Karpas-422 (cell line): ENCODE results near the gene CFAP410. TPM values are rescaled to one million over a fixed set of nuclear protein-coding genes. Genes with fewer than 3 reads are reported as not detected.

Source experiments
- DNase-seq: peaks from one replicate; pipeline ENCODE4 v3.0.0-alpha.2; 2015
- H2AFZ ChIP-seq: fragments of 200-600 bp; sonication (generic); 2 replicates; pipeline ENCODE4 v1.6.1; 2014; ENCODE audit warnings: antibody characterized with exemption, low read length, mixed read lengths
- H3K27ac ChIP-seq: fragments of 200-600 bp; sonication (generic); 2 replicates; pipeline ENCODE4 v1.5.1; 2014; ENCODE audit warnings: mild to moderate bottlenecking, low read length, moderate library complexity
- H3K27me3 ChIP-seq: fragments of 200-600 bp; sonication (generic); 2 replicates; pipeline ENCODE4 v1.6.1; 2014; ENCODE audit warnings: low read length, mixed read lengths
- H3K36me3 ChIP-seq: fragments of 200-600 bp; sonication (generic); 2 replicates; pipeline ENCODE4 v1.6.1; 2014; ENCODE audit warnings: low read length, mixed read lengths; ENCODE audit not compliant: insufficient read depth
- H3K4me1 ChIP-seq: fragments of 200-600 bp; sonication (generic); 2 replicates; pipeline ENCODE4 v1.6.1; 2014; ENCODE audit warnings: mild to moderate bottlenecking, low read length, mixed read lengths
- H3K4me2 ChIP-seq: fragments of 200-600 bp; sonication (generic); 2 replicates; pipeline ENCODE4 v1.6.1; 2014; ENCODE audit warnings: low read length, low read depth, mild to moderate bottlenecking; ENCODE audit not compliant: poor library complexity, severe bottlenecking
- H3K4me3 ChIP-seq: fragments of 200-600 bp; sonication (generic); 2 replicates; pipeline ENCODE4 v1.5.1; 2014; ENCODE audit warnings: mild to moderate bottlenecking, antibody characterized with exemption, low read length, mixed read lengths
- H3K79me2 ChIP-seq: fragments of 200-600 bp; sonication (generic); 2 replicates; pipeline ENCODE4 v1.6.1; 2014; ENCODE audit warnings: mild to moderate bottlenecking, low read length, mixed read lengths
- H3K9ac ChIP-seq: fragments of 200-600 bp; sonication (generic); 2 replicates; pipeline ENCODE4 v1.6.0; 2014; ENCODE audit warnings: low read length
- H3K9me2 ChIP-seq: fragments of 200-600 bp; sonication (generic), shearing (Covaris generic); replicated peaks from 2 replicates; pipeline ENCODE4 v1.6.0; 2014; ENCODE audit warnings: mild to moderate bottlenecking, low read length, moderate library complexity; ENCODE audit not compliant: insufficient read depth
- H3K9me3 ChIP-seq: fragments of 300-700, 200-600 bp; sonication (generic); 2 replicates; pipeline ENCODE4 v1.6.1; 2014; ENCODE audit warnings: low read length, mixed read lengths
- H4K20me1 ChIP-seq: fragments of 200-600 bp; sonication (generic); 2 replicates; pipeline ENCODE4 v1.6.1; 2014; ENCODE audit warnings: mild to moderate bottlenecking, antibody characterized with exemption, low read length, low read depth; ENCODE audit not compliant: insufficient read depth
- total RNA-seq: library from RNA; depleted of rRNA; stranded (reverse); fragments of >200 nt; shearing (Covaris generic); gene quantifications from 2 replicates; pipeline ENCODE4 v1.2.3, GENCODE V29; 2014; ENCODE audit warnings: low replicate concordance

Gene CFAP410
- total RNA-seq, 1 experiment from 2014 or later, result 7.9 TPM

- Histone ChIP-seq H3K4me3 (no peak overlapping the region), H3K27ac (no peak overlapping the region), H3K36me3 (no peaks in the 10 kb centered on the region), H4K20me1 (no peaks in the 10 kb centered on the region), H3K27me3 (no peaks in the 10 kb centered on the region), H3K79me2 (no peaks in the 10 kb centered on the region), H3K9ac (no peak overlapping the region), H3K4me1 (no peaks in the 10 kb centered on the region; the same call in 1 of the 2 replicates), H3K9me2 (no peaks in the 10 kb centered on the region), H2AFZ (no peak overlapping the region), H3K9me3 (no peaks in the 10 kb centered on the region), H3K4me2 (no peak overlapping the region)
- no peak for DNase-seq
These were observed 12.5 kb upstream of the CFAP410 start for GRCh38 chr21:44351535-44352252.

GRCh38 chr21:44350773-44351481, 11.7 kb upstream of the CFAP410 start:
- no peaks in the 10 kb centered on the region for H3K36me3 ChIP-seq
- H4K20me1 ChIP-seq, result no peaks in the 10 kb centered on the region
- H3K9ac ChIP-seq, result no peak overlapping the region
- DNase-seq, result no peak
- H3K27ac ChIP-seq, result no peak overlapping the region
- H3K9me2 ChIP-seq, result no peaks in the 10 kb centered on the region
- no peaks in the 10 kb centered on the region for H3K27me3 ChIP-seq
- H3K4me2 ChIP-seq, result no peak overlapping the region
- H3K79me2 ChIP-seq, result no peaks in the 10 kb centered on the region
- H3K9me3 ChIP-seq, result no peaks in the 10 kb centered on the region
- H2AFZ ChIP-seq, result no peak overlapping the region
- H3K4me1 ChIP-seq, result no peaks in the 10 kb centered on the region; the same call in 1 of the 2 replicates
- H3K4me3 ChIP-seq, result no peak overlapping the region

GRCh38 chr21:44349847-44350772, 10.9 kb upstream of the CFAP410 start:
- Histone ChIP-seq H3K79me2 (no peaks in the 10 kb centered on the region), H3K4me2 (no peak overlapping the region), H3K27ac (no peak overlapping the region), H3K9me3 (no peaks in the 10 kb centered on the region), H3K9ac (no peak overlapping the region), H3K4me1 (no peaks in the 10 kb centered on the region), H3K36me3 (no peaks in the 10 kb centered on the region), H4K20me1 (no peaks in the 10 kb centered on the region), H3K4me3 (no peak overlapping the region), H3K9me2 (no peaks in the 10 kb centered on the region), H3K27me3 (no peaks in the 10 kb centered on the region), H2AFZ (no peak overlapping the region)
- no peak for DNase-seq

- Histone ChIP-seq H3K9me3 (no peaks in the 10 kb centered on the region), H3K27me3 (no peaks in the 10 kb centered on the region), H3K36me3 (no peaks in the 10 kb centered on the region), H3K79me2 (no peaks in the 10 kb centered on the region), H3K4me1 (no peaks in the 10 kb centered on the region), H3K4me3 (no peak overlapping the region), H3K9ac (no peak overlapping the region), H4K20me1 (no peaks in the 10 kb centered on the region), H3K9me2 (no peaks in the 10 kb centered on the region), H3K4me2 (no peak overlapping the region), H3K27ac (no peak overlapping the region), H2AFZ (no peak overlapping the region)
- DNase-seq, result no peak
These were observed 10.2 kb upstream of the CFAP410 start for GRCh38 chr21:44349416-44349846.

- no peaks in the 10 kb centered on the region for H4K20me1 ChIP-seq
- H3K9ac ChIP-seq, result no peak overlapping the region
- H3K4me1 ChIP-seq, result no peaks in the 10 kb centered on the region
- no peak overlapping the region for H2AFZ ChIP-seq
- no peaks in the 10 kb centered on the region for H3K79me2 ChIP-seq
- no peaks in the 10 kb centered on the region for H3K9me3 ChIP-seq
- no peak overlapping the region for H3K4me2 ChIP-seq
- H3K27me3 ChIP-seq, result no peaks in the 10 kb centered on the region
- no peaks in the 10 kb centered on the region for H3K36me3 ChIP-seq
- H3K9me2 ChIP-seq, result no peaks in the 10 kb centered on the region
- no peak for DNase-seq
- H3K27ac ChIP-seq, result no peak overlapping the region
- H3K4me3 ChIP-seq, result no peak overlapping the region
These were observed 9.7 kb upstream of the CFAP410 start for GRCh38 chr21:44348861-44349260.

GRCh38 chr21:44347911-44348451, 8.8 kb upstream of the CFAP410 start:
- DNase-seq, result no peak
- Histone ChIP-seq H3K9ac (no peak overlapping the region), H2AFZ (no peak overlapping the region), H3K9me2 (no peaks in the 10 kb centered on the region), H3K4me1 (no peaks in the 10 kb centered on the region), H3K9me3 (no peaks in the 10 kb centered on the region), H3K4me3 (no peak overlapping the region), H3K27ac (no peak overlapping the region), H4K20me1 (no peaks in the 10 kb centered on the region), H3K79me2 (no peaks in the 10 kb centered on the region), H3K4me2 (no peak overlapping the region), H3K27me3 (no peaks in the 10 kb centered on the region), H3K36me3 (no peaks in the 10 kb centered on the region)

- no peaks in the 10 kb centered on the region for H3K9me3 ChIP-seq
- no peak overlapping the region for H2AFZ ChIP-seq
- DNase-seq, result no peak
- H3K79me2 ChIP-seq, result no peaks in the 10 kb centered on the region
- no peaks in the 10 kb centered on the region for H3K9me2 ChIP-seq
- H3K27me3 ChIP-seq, result no peaks in the 10 kb centered on the region
- no peak overlapping the region for H3K27ac ChIP-seq
- H3K36me3 ChIP-seq, result no peaks in the 10 kb centered on the region
- no peak overlapping the region for H3K9ac ChIP-seq
- no peak overlapping the region for H3K4me3 ChIP-seq
- no peak overlapping the region for H3K4me2 ChIP-seq
- no peaks in the 10 kb centered on the region for H3K4me1 ChIP-seq
- H4K20me1 ChIP-seq, result no peaks in the 10 kb centered on the region
These were observed 6.3 kb upstream of the CFAP410 start for GRCh38 chr21:44345495-44345894.
